ENCODE data around the gene CFAP97D2. TPM values are rescaled to one million over a fixed set of nuclear protein-coding genes. Genes with fewer than 3 reads are reported as not detected.
"Not testable (repeated sequence)": the region's sequence is repeated elsewhere in the genome, so short reads cannot be mapped to it uniquely, and the experiment has no call there.

The CFAP97D2 gene
- polyA plus RNA-seq, 4 donors, result 10.1 TPM; not detected in 3

DNA sequence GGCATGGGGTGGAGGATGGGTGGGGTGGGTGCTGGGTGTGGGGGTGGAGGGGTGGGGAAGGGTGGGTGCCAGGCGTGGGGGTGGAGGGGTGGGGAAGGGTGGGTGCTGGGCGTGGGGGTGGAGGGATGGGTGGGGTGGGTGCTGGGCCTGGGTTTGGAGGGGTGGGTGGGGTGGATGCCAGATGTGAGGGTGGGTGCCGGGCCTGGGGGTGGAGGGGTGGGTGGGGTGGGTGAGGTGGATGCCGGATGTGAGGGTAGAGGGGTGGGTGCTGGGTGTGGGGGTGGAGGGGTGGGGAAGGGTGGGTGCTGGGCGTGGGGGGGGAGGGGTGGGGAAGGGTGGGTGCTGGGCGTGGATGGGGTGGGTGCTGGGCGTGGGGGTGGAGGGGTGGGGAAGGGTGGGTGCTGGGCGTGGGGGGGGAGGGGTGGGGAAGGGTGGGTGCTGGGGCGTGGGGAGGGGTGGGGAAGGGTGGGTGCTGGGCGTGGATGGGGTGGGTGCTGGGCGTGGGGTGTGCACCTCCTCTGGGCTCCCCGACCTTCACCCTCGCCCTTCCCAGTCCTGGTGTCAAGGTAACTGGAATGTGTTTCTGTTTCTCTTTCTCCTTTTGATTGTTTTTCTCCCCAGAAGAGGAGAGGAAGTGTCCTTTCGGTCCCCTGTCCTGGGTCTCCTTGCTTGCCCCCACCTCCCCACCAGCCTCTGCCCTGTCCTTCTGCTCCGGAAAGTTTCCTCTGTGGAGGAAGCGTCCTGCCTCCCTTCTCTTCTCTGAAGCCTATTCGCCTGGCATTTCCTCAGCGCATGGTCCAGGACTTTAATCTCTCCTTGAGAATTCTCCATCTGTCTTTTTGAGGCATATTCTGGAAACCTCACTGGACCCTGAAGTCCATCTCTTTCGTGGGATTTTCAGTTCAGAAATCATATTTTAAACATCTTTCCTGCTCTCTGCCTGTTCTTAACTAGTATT, 22.9 kb upstream of the CFAP97D2 start:
- DNase-seq (ENCODE audit: low read depth in 4 of 4, low spot score in 3 of 4), result no peak

DNA sequence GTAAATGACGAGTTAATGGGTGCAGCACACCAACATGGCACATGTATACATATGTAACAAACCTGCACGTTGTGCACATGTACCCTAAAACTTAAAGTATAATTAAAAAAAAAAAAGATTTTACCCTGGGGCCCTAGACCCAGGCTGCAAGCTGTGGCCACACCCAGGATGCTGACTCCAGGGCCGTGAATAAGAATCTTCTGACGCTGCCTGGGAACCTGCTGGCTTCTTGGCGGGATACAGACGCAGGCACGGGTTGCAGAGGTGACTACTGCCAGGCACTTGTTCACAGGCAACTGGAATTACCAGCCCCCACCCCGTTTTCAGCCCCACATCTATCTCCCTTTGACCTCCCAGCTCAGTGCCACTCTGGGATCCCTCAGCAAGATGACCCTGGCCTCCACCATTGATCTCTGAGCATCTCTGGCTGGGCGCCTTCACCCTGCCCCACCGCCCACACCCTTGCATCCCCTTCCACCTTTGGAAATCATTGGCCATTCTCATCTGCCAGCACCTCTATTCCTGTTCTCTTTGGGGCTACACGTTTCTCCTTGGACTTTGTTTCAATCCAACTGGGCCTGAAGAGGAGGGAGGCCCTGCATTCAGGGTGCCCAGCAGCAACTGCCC, 21.1 kb upstream of the CFAP97D2 start:
- no peak for DNase-seq (ENCODE audit: low read depth in 4 of 4, low spot score in 3 of 4)

GRCh38 chr13:114158869-114159666, 20.0 kb upstream of the CFAP97D2 start:
- DNase-seq (ENCODE audit: low read depth in 4 of 4, low spot score in 3 of 4), result not testable (repeated sequence)

- DNase-seq (ENCODE audit: low read depth in 4 of 4, low spot score in 3 of 4), result no peak
Measured at GRCh38 chr13:114161028-114161556, 18.0 kb upstream of the CFAP97D2 start.

DNA sequence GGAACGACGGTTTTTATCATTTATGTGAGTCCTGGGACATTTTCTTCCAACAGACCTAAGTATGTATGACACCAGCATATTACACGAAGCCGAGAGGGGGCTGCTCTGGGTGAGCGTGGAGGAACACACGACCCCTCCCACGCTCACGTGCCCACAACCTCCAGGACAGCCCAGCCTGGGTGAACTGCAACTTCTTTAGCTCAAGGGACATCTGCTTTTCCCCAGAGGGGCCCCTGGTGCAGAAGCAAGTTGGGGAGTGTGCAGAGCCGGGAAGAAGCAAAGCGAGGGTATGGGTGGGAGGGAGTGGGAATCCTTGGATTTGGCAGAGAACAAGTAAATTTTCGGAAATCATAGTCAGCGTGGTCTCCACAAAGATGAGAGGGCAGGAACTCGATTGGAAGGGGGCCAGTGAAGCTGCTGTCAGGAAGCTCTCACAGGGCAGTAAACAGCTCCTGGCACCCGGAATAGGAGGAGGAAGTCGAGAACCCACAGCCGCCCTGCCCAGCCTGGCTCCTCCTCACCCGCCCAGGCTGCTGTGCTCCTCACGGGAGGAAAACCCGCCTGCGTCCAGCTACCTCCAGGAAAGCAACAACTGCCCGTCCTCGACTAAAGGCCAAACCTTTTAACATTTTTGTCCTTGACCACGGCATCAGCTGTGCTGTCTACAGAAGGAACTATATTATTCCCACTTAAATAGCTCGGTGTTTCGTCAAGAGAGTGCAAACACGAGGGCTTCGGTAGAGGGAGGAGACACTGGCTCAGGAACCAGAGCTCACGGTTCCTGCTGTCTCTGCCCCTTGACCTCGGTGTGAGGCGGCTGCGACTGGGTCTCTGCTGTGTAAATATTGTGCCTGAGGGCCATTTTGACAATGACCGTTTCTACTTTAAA, 17.2 kb upstream of the CFAP97D2 start:
- DNase-seq (ENCODE audit: low read depth in 4 of 4, low spot score in 3 of 4), result no peak

- no peak for DNase-seq (ENCODE audit: low read depth in 4 of 4, low spot score in 3 of 4)
Measured at GRCh38 chr13:114162533-114162922, 16.5 kb upstream of the CFAP97D2 start.

- no peak for DNase-seq (ENCODE audit: low read depth in 4 of 4, low spot score in 3 of 4)
Measured at GRCh38 chr13:114164053-114164452, 15.0 kb upstream of the CFAP97D2 start.

GRCh38 chr13:114164681-114165429, 14.2 kb upstream of the CFAP97D2 start:
- DNase-seq (ENCODE audit: low read depth in 4 of 4, low spot score in 3 of 4), result no peak

DNA sequence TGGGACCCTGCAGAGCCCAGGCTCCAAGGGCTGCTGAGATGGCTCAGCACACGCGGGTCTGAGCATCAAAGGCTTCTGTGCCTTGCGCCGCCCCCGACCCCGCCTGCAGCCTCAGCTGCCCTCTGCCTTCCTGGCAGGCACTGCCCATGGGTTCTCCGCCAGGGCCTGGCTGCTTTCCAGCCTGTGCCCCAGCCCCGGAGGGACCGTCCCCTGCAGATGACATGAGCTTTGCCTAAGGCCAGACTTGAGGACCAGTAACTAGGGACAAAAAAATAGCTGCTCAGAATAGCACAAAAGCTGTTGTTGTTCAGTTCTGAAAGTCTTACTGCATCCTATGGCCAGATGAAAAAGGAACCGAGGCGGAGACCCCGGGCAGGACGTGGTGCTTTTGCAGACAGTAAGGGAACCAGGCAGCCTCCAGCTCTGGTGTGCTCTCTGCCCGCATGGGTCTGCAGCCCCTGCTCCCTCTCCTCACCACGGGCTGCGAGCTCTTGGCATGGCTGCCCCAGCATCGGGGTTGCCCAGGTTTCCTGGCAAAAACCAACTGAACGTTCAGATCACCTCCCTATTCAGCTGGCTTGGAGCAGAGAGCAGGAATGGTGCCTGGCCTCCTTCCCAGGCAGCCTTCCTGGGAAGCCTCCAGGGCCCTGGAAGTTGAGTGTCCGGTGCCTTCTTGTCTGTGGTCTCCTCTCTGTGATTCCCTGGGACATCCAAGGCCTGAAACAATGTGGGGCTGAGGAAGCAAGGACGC, 12.5 kb upstream of the CFAP97D2 start:
- no peak for DNase-seq (ENCODE audit: low read depth in 4 of 4, low spot score in 3 of 4)

DNA sequence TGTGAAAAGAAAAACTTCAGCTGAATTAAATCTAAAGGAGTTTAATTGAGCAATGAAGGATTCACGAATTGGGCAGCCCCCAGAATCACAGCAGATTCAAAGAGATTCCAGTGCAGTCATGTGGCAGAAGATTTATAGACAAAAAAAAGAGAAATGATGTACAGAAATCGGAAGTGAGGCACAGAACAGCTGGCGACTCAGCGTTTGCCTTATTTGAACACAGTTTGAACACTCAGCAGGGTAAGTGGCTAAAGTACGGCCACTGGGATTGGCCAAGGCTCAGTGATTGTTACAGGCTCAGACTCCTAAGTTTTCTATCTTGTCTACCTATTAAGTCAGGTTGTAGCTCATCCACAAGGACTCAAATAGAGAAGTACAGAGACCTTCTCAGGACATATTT, 11.6 kb upstream of the CFAP97D2 start:
- no peak for DNase-seq (ENCODE audit: low read depth in 4 of 4, low spot score in 3 of 4)

- DNase-seq (ENCODE audit: low read depth in 4 of 4, low spot score in 3 of 4), result no peak
Measured at GRCh38 chr13:114167885-114168284, 11.2 kb upstream of the CFAP97D2 start.

GRCh38 chr13:114173272-114173671, 5.8 kb upstream of the CFAP97D2 start:
- DNase-seq (ENCODE audit: low read depth in 4 of 4, low spot score in 3 of 4), result no peak

DNA sequence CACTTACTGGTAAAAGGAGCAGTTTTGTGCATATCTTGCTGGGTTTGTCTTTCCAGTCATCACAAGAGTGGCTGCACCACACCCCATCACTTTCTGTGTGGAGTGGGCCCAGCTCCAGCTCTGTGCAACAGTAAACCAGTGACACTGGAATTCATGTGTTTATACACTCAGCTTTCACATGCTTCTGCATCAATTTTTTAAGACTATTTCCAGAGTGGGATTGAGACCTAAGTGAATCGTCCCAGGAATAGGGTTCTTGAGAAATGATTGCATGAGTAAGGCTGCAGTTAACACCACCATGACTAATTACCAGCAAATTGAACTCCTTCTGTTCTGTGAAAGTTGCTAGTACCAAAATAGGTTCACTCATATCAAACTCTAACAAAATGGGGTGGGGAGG, 5.3 kb upstream of the CFAP97D2 start:
- DNase-seq (ENCODE audit: low read depth in 4 of 4, low spot score in 3 of 4), result no peak

DNA sequence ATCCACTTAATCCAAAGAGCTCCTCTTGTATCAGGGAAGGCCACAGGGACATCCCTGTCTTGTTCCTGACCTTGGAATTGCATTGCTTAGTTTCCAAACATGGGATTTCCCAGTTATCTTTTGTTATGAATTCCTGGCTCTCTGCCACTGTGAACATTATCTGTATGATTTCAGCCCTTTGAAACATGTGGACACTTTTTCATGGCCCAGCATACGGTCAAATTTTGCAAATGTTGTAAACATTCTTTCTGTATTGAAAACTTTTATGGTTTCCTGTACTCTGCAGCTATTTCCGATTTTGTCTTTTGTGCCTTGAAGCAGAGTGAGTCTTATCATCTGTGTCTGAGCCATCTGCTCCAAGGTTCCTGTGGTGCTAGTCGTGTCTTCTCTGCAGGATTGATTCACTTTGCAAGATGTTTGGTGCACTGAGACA, 4.5 kb upstream of the CFAP97D2 start:
- DNase-seq (ENCODE audit: low read depth in 4 of 4, low spot score in 3 of 4), result no peak

DNA sequence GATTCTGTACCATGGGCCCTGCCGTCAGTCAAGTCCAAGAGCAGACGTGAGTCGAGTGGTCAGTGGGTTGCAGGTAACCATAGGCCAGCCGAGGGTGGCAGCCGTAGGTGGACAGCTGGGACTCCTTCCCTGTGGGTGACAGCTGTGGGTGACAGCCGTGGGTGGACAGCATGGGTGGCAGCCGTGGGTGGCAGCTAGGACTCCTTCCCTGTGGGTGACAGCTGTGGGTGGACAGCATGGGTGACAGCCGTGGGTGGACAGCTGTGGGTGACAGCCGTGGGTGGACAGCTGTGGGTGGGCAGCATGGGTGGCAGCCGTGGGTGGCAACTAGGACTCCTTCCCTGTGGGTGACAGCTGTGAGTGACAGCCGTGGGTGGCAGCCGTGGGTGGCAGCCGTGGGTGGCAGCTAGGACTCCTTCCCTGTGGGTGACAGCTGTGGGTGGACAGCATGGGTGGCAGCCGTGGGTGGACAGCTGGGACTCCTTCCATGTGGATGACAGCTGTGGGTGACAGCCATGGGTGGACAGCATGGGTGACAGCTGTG, 2.6 kb upstream of the CFAP97D2 start:
- not testable (repeated sequence) for DNase-seq (ENCODE audit: low read depth in 4 of 4, low spot score in 3 of 4)

GRCh38 chr13:114177245-114178010, 1.6 kb upstream of the CFAP97D2 start:
- no peak for DNase-seq (ENCODE audit: low read depth in 4 of 4, low spot score in 3 of 4)
